ENCODE data around the gene NKX6-1.

Gene NKX6-1

DNA sequence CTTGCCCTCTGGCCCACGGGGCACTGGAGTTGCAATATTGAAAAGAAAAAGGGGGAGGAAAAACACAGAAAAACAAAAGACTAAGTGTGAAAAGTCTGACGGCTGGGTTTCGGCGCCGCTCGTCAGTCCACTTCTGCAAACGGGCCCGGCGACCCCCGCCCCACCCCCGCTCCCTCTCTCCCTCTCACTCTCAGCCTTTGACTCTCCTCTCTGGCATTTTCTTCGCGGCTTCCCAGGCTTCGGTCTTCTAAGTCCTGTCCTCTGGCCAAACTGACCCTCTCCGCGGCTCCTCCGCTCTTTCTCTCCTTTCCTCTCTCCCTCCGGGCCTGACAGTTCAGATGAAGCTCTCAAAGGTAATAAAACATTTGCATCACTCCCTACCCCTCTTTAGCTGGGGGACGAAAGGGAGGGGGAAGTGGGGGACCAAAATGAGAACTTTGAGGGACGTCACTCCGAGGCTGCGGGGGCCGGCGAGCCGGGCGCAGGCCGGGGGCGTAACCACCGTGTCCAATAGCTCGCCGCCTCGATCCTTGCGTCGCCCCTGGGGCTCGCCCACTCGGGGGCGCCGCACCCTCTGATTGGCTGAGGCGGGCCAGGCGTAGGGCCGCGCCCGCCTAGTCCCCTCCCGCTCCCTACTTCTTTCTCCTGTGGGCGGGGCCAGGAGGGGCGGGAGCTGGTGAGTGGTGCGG, at the start of gene NKX6-1:
NKX6-1 (minus strand) TSS at position 358 of the 689 bp plus-strand sequence. CDS start 1,064 bp downstream, outside the sequence.
- DNase-seq, result peak; percentile 83 to 91

GRCh38 chr4:84547211-84547610, 48.1 kb upstream of the NKX6-1 start:
- no peak for DNase-seq

DNA sequence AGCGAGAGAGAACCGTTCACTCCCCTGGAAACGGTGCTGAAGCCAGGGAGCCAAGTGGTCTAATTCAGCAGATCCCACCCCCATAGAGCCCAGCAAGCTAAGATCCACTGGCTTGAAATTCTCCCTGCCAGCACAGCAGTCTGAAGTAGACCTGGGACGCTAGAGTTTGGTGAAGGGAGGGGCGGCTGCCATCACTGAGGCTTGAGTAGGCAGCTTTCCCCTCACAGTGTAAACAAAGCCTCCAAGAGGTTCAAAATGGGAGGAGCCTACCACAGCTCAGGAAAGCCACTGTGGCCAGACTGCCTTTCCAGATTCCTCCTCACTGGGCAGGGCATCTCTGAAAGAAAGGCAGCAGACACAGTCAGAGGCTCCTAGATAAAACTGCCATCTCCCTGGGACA, 46.0 kb upstream of the NKX6-1 start:
- DNase-seq, result no peak

- DNase-seq, result no peak
Observed at GRCh38 chr4:84535901-84536300, 36.8 kb upstream of the NKX6-1 start.

DNA sequence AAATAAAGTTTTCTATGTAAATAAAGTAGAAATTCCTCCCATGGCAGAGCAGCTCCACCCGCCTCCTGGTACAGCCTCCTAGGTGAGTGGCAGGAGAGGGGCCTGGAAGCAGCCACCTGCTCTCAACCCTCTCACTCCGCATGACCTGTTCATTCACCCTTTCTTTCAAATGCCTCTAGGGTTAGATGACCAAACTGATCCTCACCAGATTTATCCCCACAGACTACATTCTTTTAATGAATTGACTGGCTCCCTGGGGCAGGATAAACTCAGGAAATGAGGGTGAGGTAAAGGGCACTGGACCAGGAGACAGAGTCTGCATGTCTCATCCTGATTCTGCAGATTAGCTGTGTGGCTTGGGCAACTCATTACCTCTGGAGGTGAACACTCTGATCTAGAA, 32.6 kb upstream of the NKX6-1 start:
- no peak for DNase-seq

GRCh38 chr4:84530871-84531270, 31.8 kb upstream of the NKX6-1 start:
- DNase-seq, result no peak

DNA sequence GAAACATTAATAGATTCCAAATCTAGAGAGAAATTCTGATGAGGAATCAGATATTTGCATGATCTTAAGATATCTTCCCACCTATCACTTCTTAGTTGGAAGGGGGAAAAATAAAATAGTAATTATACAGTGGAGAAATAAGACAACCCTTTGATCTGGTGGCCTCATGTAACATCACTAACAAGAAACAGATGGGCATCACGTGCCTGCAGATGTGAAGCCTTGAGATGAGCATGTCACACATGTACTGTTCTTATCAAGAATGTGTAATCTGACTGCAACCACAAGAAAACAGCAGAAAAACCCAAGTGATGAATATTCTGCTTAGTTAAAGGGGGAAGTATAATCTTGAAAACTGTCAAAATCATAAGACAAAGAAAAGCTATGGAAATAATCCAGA, 31.4 kb upstream of the NKX6-1 start:
- no peak for DNase-seq

- peak; percentile 18 to 26 for DNase-seq
Observed at GRCh38 chr4:84529169-84529751, 30.2 kb upstream of the NKX6-1 start.

DNA sequence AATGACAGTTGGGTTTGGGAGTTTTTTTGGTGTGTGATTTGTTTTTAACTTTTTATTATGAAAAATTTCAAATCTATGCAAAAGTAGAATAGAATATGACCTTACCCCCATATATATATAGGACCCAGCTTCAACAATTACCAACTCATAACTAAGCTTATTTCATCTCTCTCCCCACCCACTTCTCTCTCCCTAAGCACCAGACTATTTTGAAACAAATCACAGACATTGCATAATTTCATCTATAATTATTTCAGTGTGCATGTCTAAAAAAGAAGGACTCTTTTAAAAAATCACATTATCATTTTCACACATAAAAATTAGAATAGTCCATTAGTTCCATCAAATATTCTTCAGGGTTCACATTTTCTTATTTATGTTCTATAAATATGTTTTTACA, 28.3 kb upstream of the NKX6-1 start:
- DNase-seq, result no peak

GRCh38 chr4:84515075-84515474, 16.0 kb upstream of the NKX6-1 start:
- DNase-seq, result no peak

DNA sequence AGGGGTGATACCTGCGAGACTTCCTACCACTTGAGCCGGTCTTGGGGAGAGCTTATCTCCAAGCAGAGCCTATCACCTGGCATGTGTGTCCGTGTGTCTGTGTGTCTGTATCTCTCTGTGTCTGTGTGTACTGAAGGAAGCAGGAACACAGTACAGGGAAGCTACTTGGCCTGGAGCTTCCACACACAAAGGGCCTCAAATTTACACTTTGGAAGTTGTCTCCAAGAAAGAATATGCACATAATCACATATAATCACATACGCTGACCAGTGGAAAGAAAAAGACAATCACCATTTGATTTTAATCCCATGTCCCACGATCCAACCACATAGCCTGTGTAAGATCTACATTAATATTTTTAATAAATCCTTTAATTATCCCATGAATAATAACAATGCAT, 13.2 kb upstream of the NKX6-1 start:
- no peak for DNase-seq

GRCh38 chr4:84511703-84512102, 12.6 kb upstream of the NKX6-1 start:
- DNase-seq, result no peak

- no peak for DNase-seq
Observed at GRCh38 chr4:84507941-84508340, 8.8 kb upstream of the NKX6-1 start.

- no peak for DNase-seq
Observed at GRCh38 chr4:84504821-84505220, 5.7 kb upstream of the NKX6-1 start.

DNA sequence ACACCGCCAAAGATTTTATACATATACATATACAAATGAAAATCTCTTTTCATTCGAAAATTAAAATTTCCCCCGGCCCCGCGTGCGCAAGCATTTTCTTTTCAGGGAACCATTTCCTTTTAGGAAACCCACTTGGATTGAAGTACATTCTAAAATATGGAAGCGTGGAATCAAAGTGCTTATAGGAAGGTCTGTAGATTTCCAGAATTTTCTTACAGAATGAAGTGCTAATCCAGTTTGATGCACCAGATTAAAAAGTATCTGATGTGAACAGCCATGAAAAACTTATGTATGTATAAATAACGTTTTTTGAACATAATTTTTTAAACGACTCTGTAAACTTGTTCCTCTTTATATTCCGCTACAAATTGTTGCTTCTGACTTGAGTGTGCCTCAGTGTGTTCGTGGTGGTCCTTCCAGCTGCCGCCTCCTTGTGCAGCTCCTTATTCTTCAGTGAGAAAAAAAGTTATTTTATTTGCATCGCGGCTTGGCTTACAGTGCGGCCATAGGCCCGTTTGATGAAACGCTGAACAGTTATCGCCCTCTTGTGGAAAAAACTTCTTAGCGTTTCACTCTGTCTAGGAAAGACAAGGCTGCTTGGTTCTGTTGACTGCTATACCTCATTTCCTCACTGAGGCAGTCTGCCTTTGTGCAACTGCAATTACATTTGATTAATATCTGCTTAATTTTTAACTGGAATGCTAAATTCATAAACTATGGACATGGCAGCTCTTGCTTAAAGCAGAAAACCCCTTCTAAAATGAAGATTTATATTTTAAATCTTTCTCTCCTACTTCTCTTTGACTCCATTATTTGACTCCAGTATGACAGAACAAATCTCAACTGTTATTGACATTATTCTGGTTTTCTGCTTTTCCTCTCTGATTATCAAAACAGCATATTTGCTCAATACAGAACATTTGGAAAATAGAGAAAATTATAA, 4.7 kb upstream of the NKX6-1 start:
- DNase-seq, result peak; percentile 49 to 57

GRCh38 chr4:84502955-84503373, 3.9 kb upstream of the NKX6-1 start:
- no peak for DNase-seq

DNA sequence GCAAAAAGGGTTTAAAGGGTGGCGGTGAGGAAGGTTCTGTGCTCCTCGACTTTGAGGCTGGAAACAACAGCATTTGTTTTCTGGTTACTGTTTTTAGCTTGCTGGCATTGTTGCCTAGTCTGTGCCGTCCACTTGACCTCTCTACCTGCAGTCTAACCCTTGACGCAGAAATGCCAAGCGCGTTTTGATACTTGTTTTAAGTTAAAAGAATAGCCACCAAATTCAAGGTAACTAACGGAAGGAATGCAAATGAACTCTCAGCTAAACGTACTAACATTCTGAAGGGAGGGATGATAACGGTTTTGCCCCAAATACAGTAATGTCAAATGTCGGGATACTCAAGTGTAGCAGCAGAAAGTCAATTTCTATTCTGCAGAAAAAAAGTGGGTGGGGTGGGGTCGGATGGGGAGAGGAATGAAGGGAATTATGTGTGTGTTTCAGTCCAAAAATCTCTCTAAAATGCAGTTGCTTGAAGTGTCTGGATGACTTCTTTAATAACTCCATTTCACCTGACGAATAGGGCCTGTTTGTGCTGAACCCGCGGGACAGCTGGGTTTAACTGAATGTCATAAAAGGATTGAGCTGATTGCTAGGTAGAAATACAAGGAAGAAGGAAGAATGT, 3.4 kb upstream of the NKX6-1 start:
- DNase-seq, result no peak

GRCh38 chr4:84501721-84502267, 2.7 kb upstream of the NKX6-1 start:
- DNase-seq, result no peak

DNA sequence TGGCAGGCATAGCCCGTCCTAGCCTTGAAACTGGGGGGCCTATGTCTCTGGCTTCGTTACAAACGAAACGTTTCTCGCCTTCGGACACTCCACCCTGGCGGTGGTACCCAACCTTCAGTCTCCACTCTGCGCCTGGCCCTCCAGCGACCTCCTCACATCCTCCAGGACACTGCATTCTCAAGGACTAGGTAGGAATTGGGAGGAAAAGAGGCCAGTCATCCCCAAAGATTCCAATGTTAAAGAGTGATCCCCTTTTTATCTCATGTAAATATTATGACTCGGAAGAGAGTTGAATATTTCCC, 2.1 kb upstream of the NKX6-1 start:
- no peak for DNase-seq

DNA sequence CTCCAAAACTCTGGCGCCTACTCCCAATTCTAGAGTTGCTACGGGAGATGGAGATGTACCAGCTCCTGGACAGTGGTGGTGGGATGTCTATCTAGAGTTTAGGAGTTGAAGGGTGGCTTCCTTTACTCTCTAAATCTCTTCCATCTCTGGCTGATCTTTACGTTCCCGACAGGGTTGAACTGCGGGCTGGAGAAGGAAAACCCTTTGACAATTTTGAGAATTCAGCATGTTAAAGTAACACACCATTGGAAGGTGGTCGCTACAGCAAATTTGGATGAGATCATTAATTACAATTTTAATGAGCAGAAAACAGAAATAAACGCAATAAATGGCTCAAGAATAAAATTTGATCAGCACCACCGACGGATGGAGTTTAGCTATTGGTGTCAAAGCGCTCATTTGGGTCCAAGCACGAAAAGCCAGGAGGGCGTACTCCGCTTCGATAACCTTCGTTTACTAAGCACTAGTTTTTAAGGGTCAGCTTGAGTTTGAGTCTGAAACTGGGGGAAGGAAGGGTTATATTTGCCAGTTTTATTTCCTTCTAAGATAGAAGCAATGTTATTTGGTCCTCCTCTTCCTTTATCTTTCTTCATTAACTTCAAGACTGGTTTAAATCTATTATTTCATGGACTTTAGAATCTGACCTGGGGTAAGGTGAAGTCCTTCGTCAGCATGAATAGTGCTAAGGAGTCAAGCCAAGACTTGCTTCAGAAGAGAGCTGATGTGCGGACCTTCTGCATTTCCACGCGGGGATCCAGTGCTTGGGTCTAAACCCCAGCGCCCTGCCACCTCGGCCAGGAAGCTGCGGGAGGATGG, 1.5 kb upstream of the NKX6-1 start:
- no peak for DNase-seq

DNA sequence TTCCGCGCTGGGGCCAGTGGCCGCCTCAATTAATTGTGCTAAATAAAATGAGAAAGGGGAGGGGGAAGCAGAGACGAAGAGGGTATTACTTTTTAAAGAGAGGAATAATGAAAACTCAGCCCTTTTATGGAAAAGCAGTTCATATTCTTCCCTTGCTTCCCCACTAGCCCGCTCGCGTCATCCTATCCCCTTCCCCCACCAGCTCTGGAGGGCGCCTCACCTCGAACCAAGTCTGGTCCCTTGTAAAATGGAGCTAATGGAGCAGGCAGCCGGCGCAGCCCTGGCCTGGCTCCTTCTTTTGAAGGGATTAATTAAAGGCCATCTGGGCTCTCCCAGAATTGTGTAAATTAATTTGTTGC, 511 bp upstream of the NKX6-1 start:
- peak; percentile 33 to 43 for DNase-seq

GRCh38 chr4:84498203-84498934, 723 bp downstream of the NKX6-1 start:
- DNase-seq, result peak; percentile 29 to 48

Data from NCI-H2081 (cell line).